Tibial artery (tissue), 4 donors: Measurements from ENCODE around the gene ENDOV.

Experiments
- DNase-seq, 2 donors: peaks; one replicate each; pipeline ENCODE4 v3.0.0-alpha.2; 2019
- H3K27ac ChIP-seq, 2 donors: fragments of 200-600 bp; sonication (generic) in 1 of 2; 1 replicate in 1 of 2; 2 replicates in 1 of 2; pipeline ENCODE4 v1.5.1; 2018 to 2019; ENCODE audit warnings: mild to moderate bottlenecking in 1 of 2
- H3K27me3 ChIP-seq, 2 donors: fragments of 200-600 bp; sonication (generic) in 1 of 2; one replicate each; pipeline versions ENCODE4 v1.5.1 to v1.6.0; 2016 to 2019
- H3K36me3 ChIP-seq, 3 donors: fragments of 200-600 bp; sonication (generic) in 2 of 3; one replicate each; pipeline ENCODE4 v1.5.1; 2016 to 2019; ENCODE audit warnings: mild to moderate bottlenecking in 2 of 3
- H3K4me1 ChIP-seq, 4 donors: fragments of 200-600 bp; sonication (generic) in 2 of 4; 1 replicate in 3 of 4; 2 replicates in 1 of 4; pipeline ENCODE4 v1.5.1; 2016 to 2019
- H3K4me3 ChIP-seq, 2 donors: fragments of 200-600 bp; sonication (generic) in 1 of 2; 1 replicate in 1 of 2; 2 replicates in 1 of 2; pipeline ENCODE4 v1.5.1; 2018 to 2019; ENCODE audit warnings: mild to moderate bottlenecking in 2 of 2
- H3K9me3 ChIP-seq, 3 donors: fragments of 200-600 bp; sonication (generic) in 1 of 3; one replicate each; pipeline ENCODE4 v1.5.1; 2016 to 2019
- CTCF ChIP-seq, 2 experiments: fragments of 200-600 bp in 1 of 2; fragments of 450-650 bp in 1 of 2; IDR thresholded peaks; one replicate each; pipeline ENCODE4 v1.5.1; 2017 to 2019; ENCODE audit warnings: antibody characterized with exemption in 2 of 2, mild to moderate bottlenecking in 1 of 2, moderate library complexity in 1 of 2
- intact Hi-C: fragments of 100-400 bp; cut with DNase I; formaldehyde crosslinking; loops from one replicate; pipeline ENCODE4 v1.15.0; 2023; ENCODE audit warnings: low total_unique reads

ENDOV gene

GRCh38 chr17:80384078-80384960 is 30.6 kb upstream of the ENDOV start:
- H3K4me3 ChIP-seq, result no peak overlapping the region
- no peak overlapping the region for H3K27ac ChIP-seq
- no peaks in the 10 kb centered on the region for H3K4me1 ChIP-seq
- H3K27me3 ChIP-seq, result no peaks in the 10 kb centered on the region
- DNase-seq, result no peak
- TF ChIP-seq CTCF (IDR thresholded peaks at IDR 0.05), result no peak
- intact Hi-C loops, result no loop called here
- no peaks in the 10 kb centered on the region for H3K9me3 ChIP-seq
- H3K36me3 ChIP-seq, result peaks cover 94 to 100% (median 98%) of the 10 kb centered on the region in 3 donors

GRCh38 chr17:80385046-80385445 is 29.9 kb upstream of the ENDOV start:
- Histone ChIP-seq H3K27ac (no peak overlapping the region), H3K4me1 (no peaks in the 10 kb centered on the region), H3K9me3 (no peaks in the 10 kb centered on the region), H3K36me3 (peaks cover 95 to 100% (median 98%) of the 10 kb centered on the region in 3 donors), H3K27me3 (no peaks in the 10 kb centered on the region), H3K4me3 (no peak overlapping the region)
- no peak for TF ChIP-seq CTCF (IDR thresholded peaks at IDR 0.05)
- intact Hi-C loops, result no loop called here
- no peak for DNase-seq

- intact Hi-C loops, result no loop called here
- H3K4me3 ChIP-seq, result no peak overlapping the region
- DNase-seq, result no peak
Observed at GRCh38 chr17:80386341-80386740, 28.6 kb upstream of the ENDOV start.

GRCh38 chr17:80387071-80387470 is 27.9 kb upstream of the ENDOV start:
- DNase-seq, result no peak
- H3K27me3 ChIP-seq, result no peaks in the 10 kb centered on the region
- H3K27ac ChIP-seq, result no peak overlapping the region
- intact Hi-C loops, result no loop called here
- no peaks in the 10 kb centered on the region for H3K4me1 ChIP-seq
- no peak overlapping the region for H3K4me3 ChIP-seq
- TF ChIP-seq CTCF (IDR thresholded peaks at IDR 0.05), result no peak
- H3K36me3 ChIP-seq, result peaks cover 92 to 100% (median 96%) of the 10 kb centered on the region in 3 donors
- no peaks in the 10 kb centered on the region for H3K9me3 ChIP-seq

More at GRCh38 chr17:80386341-80386740, 28.6 kb upstream of the ENDOV start:
- Histone ChIP-seq H3K27me3 (no peaks in the 10 kb centered on the region), H3K27ac (no peak overlapping the region), H3K4me1 (no peaks in the 10 kb centered on the region), H3K9me3 (no peaks in the 10 kb centered on the region), H3K36me3 (peaks cover 95 to 100% (median 98%) of the 10 kb centered on the region in 3 donors)
- TF ChIP-seq CTCF (IDR thresholded peaks at IDR 0.05), result no peak

- no peak overlapping the region for H3K27ac ChIP-seq
- no peak for DNase-seq
- no peaks in the 10 kb centered on the region for H3K9me3 ChIP-seq
- H3K4me1 ChIP-seq, result no peaks in the 10 kb centered on the region
- H3K4me3 ChIP-seq, result no peak overlapping the region
- TF ChIP-seq CTCF (IDR thresholded peaks at IDR 0.05), result no peak
- no peaks in the 10 kb centered on the region for H3K27me3 ChIP-seq
- intact Hi-C loops, result no loop called here
- peaks cover 93 to 100% (median 96%) of the 10 kb centered on the region in 3 donors for H3K36me3 ChIP-seq
Observed at GRCh38 chr17:80388175-80388574, 26.8 kb upstream of the ENDOV start.
